SKM-1 (cell line): Measurements from ENCODE around the gene PARP11.

ENCODE experiments used
- DNase-seq: peaks from one replicate; lab custom pipeline; 2025; ENCODE audit not compliant: unreplicated experiment; lab: John Stamatoyannopoulos, UW

PARP11 gene

GRCh38 chr12:3872800-3873636 lies at the start of gene PARP11:
Gene PARP11 (minus strand): TSS chr12:3873399. CDS start chr12:3873229, 170 bp downstream.
- peak; percentile 61 for DNase-seq

GRCh38 chr12:3922033-3922432 lies 48.8 kb upstream of the PARP11 start:
- no peak for DNase-seq

GRCh38 chr12:3921526-3921925 lies 48.3 kb upstream of the PARP11 start:
- DNase-seq = no peak

GRCh38 chr12:3921151-3921471 lies 47.9 kb upstream of the PARP11 start:
- no peak for DNase-seq

GRCh38 chr12:3920351-3921150 lies 47.4 kb upstream of the PARP11 start:
- no peak for DNase-seq

GRCh38 chr12:3913278-3913677 lies 40.1 kb upstream of the PARP11 start:
- no peak for DNase-seq

GRCh38 chr12:3912863-3913262 lies 39.7 kb upstream of the PARP11 start:
- DNase-seq = no peak

- DNase-seq = no peak
Observed at GRCh38 chr12:3911409-3911808, 38.2 kb upstream of the PARP11 start.

- DNase-seq = no peak
Observed at GRCh38 chr12:3905664-3906063, 32.5 kb upstream of the PARP11 start.

- DNase-seq = no peak
Observed at GRCh38 chr12:3904999-3905398, 31.8 kb upstream of the PARP11 start.

GRCh38 chr12:3902921-3903320 lies 29.7 kb upstream of the PARP11 start:
- no peak for DNase-seq

GRCh38 chr12:3901116-3901515 lies 27.9 kb upstream of the PARP11 start:
- no peak for DNase-seq

- DNase-seq = no peak
Observed at GRCh38 chr12:3898756-3899155, 25.6 kb upstream of the PARP11 start.

GRCh38 chr12:3897371-3897971 lies 24.3 kb upstream of the PARP11 start:
- no peak for DNase-seq

GRCh38 chr12:3896801-3897351 lies 23.7 kb upstream of the PARP11 start:
- peak; percentile 38 for DNase-seq

GRCh38 chr12:3896356-3896755 lies 23.2 kb upstream of the PARP11 start:
- DNase-seq = no peak

- no peak for DNase-seq
Observed at GRCh38 chr12:3892631-3893030, 19.4 kb upstream of the PARP11 start.

- no peak for DNase-seq
Observed at GRCh38 chr12:3891201-3891600, 18.0 kb upstream of the PARP11 start.

GRCh38 chr12:3888659-3889058 lies 15.5 kb upstream of the PARP11 start:
- DNase-seq = peak; percentile 19

GRCh38 chr12:3885277-3886094 lies 12.3 kb upstream of the PARP11 start:
- no peak for DNase-seq

GRCh38 chr12:3884671-3885070 lies 11.5 kb upstream of the PARP11 start:
- no peak for DNase-seq
